ENCODE measurements around the gene HS6ST3. TPM values are rescaled to one million over a fixed set of nuclear protein-coding genes. Genes with fewer than 3 reads are reported as not detected.

The HS6ST3 gene
- total and polyA plus RNA-seq, 2 experiments from 2014 or later, result 0.11 TPM; not detected in 1

- no peaks in the 10 kb centered on the region for H3F3A ChIP-seq (ENCODE audit: insufficient read depth)
- no peaks in the 10 kb centered on the region for H3K79me2 ChIP-seq (ENCODE audit: insufficient read depth)
- no peaks in the 10 kb centered on the region for H3K36me3 ChIP-seq (ENCODE audit: low read depth)
- no peak for TF ChIP-seq EZH2phosphoT487 (IDR thresholded peaks at IDR 0.05; ENCODE audit: insufficient read depth, low read depth)
- no peak for TF ChIP-seq EZH2 (IDR thresholded peaks at IDR 0.05; ENCODE audit: insufficient read depth, poor library complexity, severe bottlenecking)
- in situ Hi-C loops (cut with MboI), result no loop called here
- H3K27me3 ChIP-seq (replicated peaks; ENCODE audit: insufficient read depth), result no peaks in the 10 kb centered on the region
- H3K4me3 ChIP-seq, result no peak overlapping the region
- H3K4me2 ChIP-seq (ENCODE audit: unreplicated experiment), result no peak overlapping the region
- WGBS, 2 experiments (ENCODE audit: low coverage in 1 of 2, low lambda C conversion rate in 2 of 2, missing lambda C conversion rate in 2 of 2), result 64 to 69% methylated on average over 4 of the region's 4 CpGs
- H3K9ac ChIP-seq, result no peak overlapping the region
- no peaks in the 10 kb centered on the region for H3K4me1 ChIP-seq (ENCODE audit: insufficient read depth)
- DNase-seq, result no peak
- H4K20me1 ChIP-seq (ENCODE audit: insufficient read depth), result no peaks in the 10 kb centered on the region
- no peaks in the 10 kb centered on the region for H3K9me3 ChIP-seq (ENCODE audit: low read depth)
- H3K9me2 ChIP-seq (ENCODE audit: insufficient read depth), result no peaks in the 10 kb centered on the region
- H2AFZ ChIP-seq, result no peak overlapping the region
- H3K27ac ChIP-seq, result no peak overlapping the region
These were observed 703.5 kb downstream of the HS6ST3 start for GRCh38 chr13:96793404-96793755.

GRCh38 chr13:96794669-96795068 is 704.8 kb downstream of the HS6ST3 start:
- Histone ChIP-seq H2AFZ (no peak overlapping the region), H3K4me2 (ENCODE audit: unreplicated experiment) (no peak overlapping the region), H3K4me1 (ENCODE audit: insufficient read depth) (no peaks in the 10 kb centered on the region), H3K4me3 (no peak overlapping the region), H3K9me3 (ENCODE audit: low read depth) (no peaks in the 10 kb centered on the region), H3K9me2 (ENCODE audit: insufficient read depth) (no peaks in the 10 kb centered on the region), H4K20me1 (ENCODE audit: insufficient read depth) (no peaks in the 10 kb centered on the region), H3K27ac (no peak overlapping the region), H3K36me3 (ENCODE audit: low read depth) (no peaks in the 10 kb centered on the region), H3K79me2 (ENCODE audit: insufficient read depth) (no peaks in the 10 kb centered on the region), H3K9ac (no peak overlapping the region), H3F3A (ENCODE audit: insufficient read depth) (no peaks in the 10 kb centered on the region), H3K27me3 (replicated peaks; ENCODE audit: insufficient read depth) (no peaks in the 10 kb centered on the region)
- no peak for TF ChIP-seq EZH2 (IDR thresholded peaks at IDR 0.05; ENCODE audit: insufficient read depth, poor library complexity, severe bottlenecking)
- TF ChIP-seq EZH2phosphoT487 (IDR thresholded peaks at IDR 0.05; ENCODE audit: insufficient read depth, low read depth), result no peak
- no peak for DNase-seq
- in situ Hi-C loops (cut with MboI), result no loop called here

- Histone ChIP-seq H3K27ac (no peak overlapping the region), H3K9ac (no peak overlapping the region), H3F3A (ENCODE audit: insufficient read depth) (no peaks in the 10 kb centered on the region), H3K79me2 (ENCODE audit: insufficient read depth) (no peaks in the 10 kb centered on the region), H2AFZ (no peak overlapping the region), H4K20me1 (ENCODE audit: insufficient read depth) (no peaks in the 10 kb centered on the region), H3K27me3 (replicated peaks; ENCODE audit: insufficient read depth) (no peaks in the 10 kb centered on the region), H3K4me1 (ENCODE audit: insufficient read depth) (no peaks in the 10 kb centered on the region), H3K4me2 (ENCODE audit: unreplicated experiment) (no peak overlapping the region), H3K4me3 (no peak overlapping the region), H3K9me2 (ENCODE audit: insufficient read depth) (no peaks in the 10 kb centered on the region), H3K9me3 (ENCODE audit: low read depth) (no peaks in the 10 kb centered on the region), H3K36me3 (ENCODE audit: low read depth) (no peaks in the 10 kb centered on the region)
- in situ Hi-C loops (cut with MboI), result no loop called here
- no peak for DNase-seq
- 29 to 36% methylated on average over 2 of the region's 2 CpGs for WGBS, 2 experiments (ENCODE audit: low coverage in 1 of 2, low lambda C conversion rate in 2 of 2, missing lambda C conversion rate in 2 of 2)
- TF ChIP-seq EZH2phosphoT487 (IDR thresholded peaks at IDR 0.05; ENCODE audit: insufficient read depth, low read depth), result no peak
- no peak for TF ChIP-seq EZH2 (IDR thresholded peaks at IDR 0.05; ENCODE audit: insufficient read depth, poor library complexity, severe bottlenecking)
These were observed 705.8 kb downstream of the HS6ST3 start for GRCh38 chr13:96795670-96796069.

- Histone ChIP-seq H3K27me3 (replicated peaks; ENCODE audit: insufficient read depth) (no peaks in the 10 kb centered on the region), H3K9me3 (ENCODE audit: low read depth) (no peaks in the 10 kb centered on the region), H3K4me3 (no peak overlapping the region), H3K79me2 (ENCODE audit: insufficient read depth) (no peaks in the 10 kb centered on the region), H3K4me1 (ENCODE audit: insufficient read depth) (no peaks in the 10 kb centered on the region), H3K4me2 (ENCODE audit: unreplicated experiment) (no peak overlapping the region), H3K9ac (no peak overlapping the region), H3K9me2 (ENCODE audit: insufficient read depth) (no peaks in the 10 kb centered on the region), H2AFZ (no peak overlapping the region), H3K27ac (no peak overlapping the region), H3K36me3 (ENCODE audit: low read depth) (no peaks in the 10 kb centered on the region), H4K20me1 (ENCODE audit: insufficient read depth) (no peaks in the 10 kb centered on the region), H3F3A (ENCODE audit: insufficient read depth) (no peaks in the 10 kb centered on the region)
- TF ChIP-seq EZH2phosphoT487 (IDR thresholded peaks at IDR 0.05; ENCODE audit: insufficient read depth, low read depth) (no peak), EZH2 (IDR thresholded peaks at IDR 0.05; ENCODE audit: insufficient read depth, poor library complexity, severe bottlenecking) (no peak)
- 4 to 9% methylated on average over 2 of the region's 2 CpGs for WGBS, 2 experiments (ENCODE audit: low coverage in 1 of 2, low lambda C conversion rate in 2 of 2, missing lambda C conversion rate in 2 of 2)
- DNase-seq, result peak; percentile 5
- in situ Hi-C loops (cut with MboI), result no loop called here
These were observed 706.3 kb downstream of the HS6ST3 start for GRCh38 chr13:96796091-96796633.

- no peak overlapping the region for H3K27ac ChIP-seq
- no peaks in the 10 kb centered on the region for H3K9me3 ChIP-seq (ENCODE audit: low read depth)
These were observed 707.2 kb downstream of the HS6ST3 start for GRCh38 chr13:96797136-96797535.

More at GRCh38 chr13:96797136-96797535, 707.2 kb downstream of the HS6ST3 start:
- Histone ChIP-seq H3K4me2 (ENCODE audit: unreplicated experiment) (no peak overlapping the region), H3F3A (ENCODE audit: insufficient read depth) (no peaks in the 10 kb centered on the region), H3K4me3 (no peak overlapping the region), H3K4me1 (ENCODE audit: insufficient read depth) (no peaks in the 10 kb centered on the region), H3K36me3 (ENCODE audit: low read depth) (no peaks in the 10 kb centered on the region), H3K9me2 (ENCODE audit: insufficient read depth) (no peaks in the 10 kb centered on the region), H3K27me3 (replicated peaks; ENCODE audit: insufficient read depth) (no peaks in the 10 kb centered on the region), H3K9ac (no peak overlapping the region), H4K20me1 (ENCODE audit: insufficient read depth) (no peaks in the 10 kb centered on the region), H3K79me2 (ENCODE audit: insufficient read depth) (no peaks in the 10 kb centered on the region), H2AFZ (no peak overlapping the region)
- in situ Hi-C loops (cut with MboI), result no loop called here
- TF ChIP-seq EZH2 (IDR thresholded peaks at IDR 0.05; ENCODE audit: insufficient read depth, poor library complexity, severe bottlenecking) (no peak), EZH2phosphoT487 (IDR thresholded peaks at IDR 0.05; ENCODE audit: insufficient read depth, low read depth) (no peak)
- DNase-seq, result no peak
- WGBS, 2 experiments (ENCODE audit: low coverage in 1 of 2, low lambda C conversion rate in 2 of 2, missing lambda C conversion rate in 2 of 2), result 4 to 6% methylated on average over 1 of the region's 1 CpG

Measured in GM23248 (cell line).